WTC11 (cell line): ENCODE data around the gene POLR3A. TPM values are rescaled to one million over a fixed set of nuclear protein-coding genes. Genes with fewer than 3 reads are reported as not detected.
A peak's percentile ranks its signal among the peaks of the same experiment; 100 is the strongest.

Experiments used
- ATAC-seq: fragments of 200-7000 bp; cut with Tn5 transposase; 2 replicates; pipeline ENCODE4 v1.10.0; 2021; ENCODE audit warnings: mild to moderate bottlenecking, moderate library complexity
- CTCF ChIA-PET: fragments of 300-600 bp; sonication (Branson Sonifier 250); formaldehyde crosslinking; loops from one replicate; lab custom pipeline; 2021; ENCODE audit warnings: antibody characterized with exemption; lab: Charles Lee
- POLR2A ChIA-PET: fragments of 350-600 bp; sonication (Branson Sonifier 250); formaldehyde crosslinking; loops from one replicate; lab custom pipeline; 2021; ENCODE audit warnings: antibody characterized with exemption; lab: Charles Lee
- DNase-seq: peaks from one replicate; pipeline ENCODE4 v3.0.0; 2021; ENCODE audit warnings: low spot score
- H3K27ac Mint-ChIP-seq: 2 replicates; pipeline ENCODE4 v1.8.0; 2021; ENCODE audit warnings: mixed read lengths
- H3K27me3 Mint-ChIP-seq: 2 replicates; pipeline ENCODE4 v1.8.0; 2021; ENCODE audit warnings: low read depth, mild to moderate bottlenecking, moderate library complexity, mixed read lengths
- H3K36me3 Mint-ChIP-seq: 2 replicates; pipeline ENCODE4 v1.8.0; 2021; ENCODE audit warnings: mixed read lengths
- H3K4me1 Mint-ChIP-seq: 2 replicates; pipeline ENCODE4 v1.8.0; 2022; ENCODE audit warnings: mixed read lengths
- H3K4me3 Mint-ChIP-seq: 2 replicates; pipeline ENCODE4 v1.8.0; 2021; ENCODE audit warnings: mild to moderate bottlenecking, moderate library complexity, mixed read lengths
- H3K9me3 Mint-ChIP-seq: 2 replicates; pipeline ENCODE4 v1.8.0; 2021; ENCODE audit warnings: mixed read lengths
- ATF6 ChIP-seq: sonication (generic); formaldehyde crosslinking; IDR thresholded peaks from 2 replicates; pipeline ENCODE4 v1.8.1; 2023; ENCODE audit warnings: mild to moderate bottlenecking, missing genetic modification reagents
- EMX1 ChIP-seq: fragments of 250-450 bp; sonication (Bioruptor Pico); IDR thresholded peaks from 2 replicates; pipeline ENCODE4 v1.8.0; 2021; ENCODE audit warnings: mild to moderate bottlenecking
- HMGA2 ChIP-seq: fragments of 250-450 bp; sonication (Bioruptor Pico); IDR thresholded peaks from 2 replicates; pipeline ENCODE4 v1.4.0; 2021; ENCODE audit warnings: mild to moderate bottlenecking, moderate library complexity
- MXD4 ChIP-seq: fragments of 250-450 bp; sonication (Bioruptor Pico); IDR thresholded peaks from 2 replicates; pipeline ENCODE4 v1.8.0; 2021; ENCODE audit warnings: mild to moderate bottlenecking, moderate library complexity, borderline replicate concordance
- NR2C2 ChIP-seq: sonication (generic); formaldehyde crosslinking; IDR thresholded peaks from 2 replicates; pipeline ENCODE4 v1.8.0; 2022; ENCODE audit warnings: mild to moderate bottlenecking, missing genetic modification reagents
- RELA ChIP-seq: sonication (generic); formaldehyde crosslinking; IDR thresholded peaks from 2 replicates; pipeline ENCODE4 v1.8.1; 2022; ENCODE audit warnings: missing genetic modification reagents, mild to moderate bottlenecking, borderline replicate concordance
- SMAD4 ChIP-seq: sonication (generic); formaldehyde crosslinking; IDR thresholded peaks from 2 replicates; pipeline ENCODE4 v1.8.0; 2022; ENCODE audit warnings: mild to moderate bottlenecking, missing genetic modification reagents
- TP53 ChIP-seq: sonication (generic); formaldehyde crosslinking; IDR thresholded peaks from 2 replicates; pipeline ENCODE4 v1.8.1; 2023; ENCODE audit warnings: mild to moderate bottlenecking, missing genetic modification reagents
- ZNF121 ChIP-seq: sonication (generic); formaldehyde crosslinking; IDR thresholded peaks from 2 replicates; pipeline ENCODE4 v1.8.0; 2023; ENCODE audit warnings: missing genetic modification reagents
- ZNF281 ChIP-seq: sonication (generic); formaldehyde crosslinking; IDR thresholded peaks from 2 replicates; pipeline ENCODE4 v1.8.0; 2023; ENCODE audit warnings: mild to moderate bottlenecking, missing genetic modification reagents
- ZNF671 ChIP-seq: fragments of 250-450 bp; sonication (Bioruptor Pico); IDR thresholded peaks from 2 replicates; pipeline ENCODE4 v1.8.0; 2021; ENCODE audit warnings: mild to moderate bottlenecking
- ZSCAN18 ChIP-seq: fragments of 250-450 bp; sonication (Bioruptor Pico); IDR thresholded peaks from 2 replicates; pipeline ENCODE4 v2.1.2; 2022; ENCODE audit warnings: mild to moderate bottlenecking, moderate library complexity
- total RNA-seq: library from RNA; stranded (reverse); gene quantifications from 3 replicates; pipeline ENCODE4 v1.2.3, GENCODE V29; 2021
- TF ChIP-seq, protein P1 (sequence below): sonication (generic); formaldehyde crosslinking; IDR thresholded peaks from 2 replicates; pipeline ENCODE4 v1.8.0; 2022; ENCODE audit warnings: mild to moderate bottlenecking, missing genetic modification reagents
- TF ChIP-seq, protein P2 (sequence below): sonication (generic); formaldehyde crosslinking; conservative IDR thresholded peaks from 2 replicates; pipeline ENCODE4 v1.8.1; 2022; ENCODE audit warnings: mild to moderate bottlenecking, missing genetic modification reagents
- TF ChIP-seq, protein P3 (sequence below): fragments of 250-450 bp; sonication (Bioruptor Pico); IDR thresholded peaks from 2 replicates; pipeline ENCODE4 v1.9.0; 2021; ENCODE audit warnings: mild to moderate bottlenecking

POLR3A gene
- total RNA-seq, 1 experiment from 2014 or later: 32.2 TPM

DNA sequence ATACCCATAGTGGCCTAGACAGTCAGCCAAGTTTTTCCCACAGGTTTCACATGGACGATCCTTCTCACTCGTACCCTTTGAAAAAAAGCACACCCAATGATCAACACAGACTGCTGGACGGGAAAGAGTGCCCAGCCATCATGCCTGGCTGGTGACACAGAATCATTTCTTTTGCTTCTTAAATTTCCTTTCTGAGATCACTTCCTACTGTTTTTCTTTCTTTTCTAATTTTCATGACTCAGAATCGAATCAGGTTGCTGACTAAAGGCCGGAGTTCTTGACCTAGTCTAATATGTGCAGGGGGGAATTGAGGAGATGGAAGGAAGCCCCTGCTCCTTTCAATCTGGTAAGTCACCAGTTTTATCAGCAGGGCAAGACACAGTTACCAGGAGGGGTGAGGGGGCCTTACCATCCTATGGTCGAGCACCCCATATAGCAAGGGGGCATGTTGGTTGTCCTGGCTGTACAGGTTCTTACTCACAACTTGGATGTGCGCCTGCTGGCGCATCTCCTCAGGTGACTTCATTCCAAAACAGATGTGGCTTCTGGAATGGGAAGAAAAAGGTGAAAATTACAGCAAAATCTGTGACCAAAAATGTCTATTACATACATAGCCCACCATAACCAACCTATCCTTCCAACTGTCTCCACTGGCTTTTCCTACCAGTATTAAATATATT, 3.5 kb downstream of the POLR3A start:
- H3K27me3 Mint-ChIP-seq: no peaks in the 10 kb centered on the region
- CTCF ChIA-PET: no interaction called here
- no peak for DNase-seq
- no peak for TF ChIP-seq EMX1 (CRISPR knock-in tag)
- TF ChIP-seq, protein P1, sequence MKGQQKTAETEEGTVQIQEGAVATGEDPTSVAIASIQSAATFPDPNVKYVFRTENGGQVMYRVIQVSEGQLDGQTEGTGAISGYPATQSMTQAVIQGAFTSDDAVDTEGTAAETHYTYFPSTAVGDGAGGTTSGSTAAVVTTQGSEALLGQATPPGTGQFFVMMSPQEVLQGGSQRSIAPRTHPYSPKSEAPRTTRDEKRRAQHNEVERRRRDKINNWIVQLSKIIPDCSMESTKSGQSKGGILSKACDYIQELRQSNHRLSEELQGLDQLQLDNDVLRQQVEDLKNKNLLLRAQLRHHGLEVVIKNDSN (CRISPR knock-in tag): no peak
- no peak for TF ChIP-seq ZSCAN18 (CRISPR knock-in tag)
- no peak for TF ChIP-seq MXD4 (CRISPR knock-in tag)
- no peak for TF ChIP-seq HMGA2 (CRISPR knock-in tag)
- no peak for TF ChIP-seq TP53 (CRISPR knock-in tag)
- no peak for TF ChIP-seq ZNF281 (CRISPR knock-in tag)
- TF ChIP-seq, protein P2, sequence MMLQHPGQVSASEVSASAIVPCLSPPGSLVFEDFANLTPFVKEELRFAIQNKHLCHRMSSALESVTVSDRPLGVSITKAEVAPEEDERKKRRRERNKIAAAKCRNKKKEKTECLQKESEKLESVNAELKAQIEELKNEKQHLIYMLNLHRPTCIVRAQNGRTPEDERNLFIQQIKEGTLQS (CRISPR knock-in tag): no peak
- TF ChIP-seq RELA (CRISPR knock-in tag): no peak
- no peak for TF ChIP-seq ATF6
- TF ChIP-seq, protein P3, sequence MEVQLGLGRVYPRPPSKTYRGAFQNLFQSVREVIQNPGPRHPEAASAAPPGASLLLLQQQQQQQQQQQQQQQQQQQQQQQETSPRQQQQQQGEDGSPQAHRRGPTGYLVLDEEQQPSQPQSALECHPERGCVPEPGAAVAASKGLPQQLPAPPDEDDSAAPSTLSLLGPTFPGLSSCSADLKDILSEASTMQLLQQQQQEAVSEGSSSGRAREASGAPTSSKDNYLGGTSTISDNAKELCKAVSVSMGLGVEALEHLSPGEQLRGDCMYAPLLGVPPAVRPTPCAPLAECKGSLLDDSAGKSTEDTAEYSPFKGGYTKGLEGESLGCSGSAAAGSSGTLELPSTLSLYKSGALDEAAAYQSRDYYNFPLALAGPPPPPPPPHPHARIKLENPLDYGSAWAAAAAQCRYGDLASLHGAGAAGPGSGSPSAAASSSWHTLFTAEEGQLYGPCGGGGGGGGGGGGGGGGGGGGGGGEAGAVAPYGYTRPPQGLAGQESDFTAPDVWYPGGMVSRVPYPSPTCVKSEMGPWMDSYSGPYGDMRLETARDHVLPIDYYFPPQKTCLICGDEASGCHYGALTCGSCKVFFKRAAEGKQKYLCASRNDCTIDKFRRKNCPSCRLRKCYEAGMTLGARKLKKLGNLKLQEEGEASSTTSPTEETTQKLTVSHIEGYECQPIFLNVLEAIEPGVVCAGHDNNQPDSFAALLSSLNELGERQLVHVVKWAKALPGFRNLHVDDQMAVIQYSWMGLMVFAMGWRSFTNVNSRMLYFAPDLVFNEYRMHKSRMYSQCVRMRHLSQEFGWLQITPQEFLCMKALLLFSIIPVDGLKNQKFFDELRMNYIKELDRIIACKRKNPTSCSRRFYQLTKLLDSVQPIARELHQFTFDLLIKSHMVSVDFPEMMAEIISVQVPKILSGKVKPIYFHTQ (CRISPR knock-in tag): no peak
- no peak for TF ChIP-seq SMAD4 (CRISPR knock-in tag)
- no peak for TF ChIP-seq ZNF671 (CRISPR knock-in tag)
- TF ChIP-seq, all 79 proteins: peak for 0
- no peak overlapping the region for H3K27ac Mint-ChIP-seq
- ATAC-seq: no peak
- no peaks in the 10 kb centered on the region for H3K9me3 Mint-ChIP-seq
- peaks cover 59% of the 10 kb centered on the region for H3K36me3 Mint-ChIP-seq
- H3K4me1 Mint-ChIP-seq: peaks cover 13% of the 10 kb centered on the region
- H3K4me3 Mint-ChIP-seq: no peak overlapping the region
- POLR2A ChIA-PET: no interaction called here

DNA sequence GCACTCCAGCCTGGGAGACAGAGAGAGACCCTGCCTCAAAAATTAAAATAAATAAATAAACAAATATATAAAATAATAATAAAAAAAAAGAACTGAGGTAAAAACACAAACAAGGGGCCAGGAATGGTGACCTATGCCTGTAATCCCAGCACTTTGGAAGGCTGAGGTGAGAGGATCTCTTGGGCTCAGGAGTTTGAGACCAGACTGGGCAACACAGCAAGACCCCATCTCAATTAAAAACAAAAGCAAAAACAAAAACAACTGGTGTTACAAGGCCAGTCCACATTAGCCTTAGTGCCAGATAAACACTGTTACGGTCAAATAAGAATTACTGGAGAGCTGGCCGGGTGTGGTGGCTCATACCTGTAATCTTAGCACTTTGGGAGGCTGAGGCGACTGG, 5.6 kb downstream of the POLR3A start:
- Mint-ChIP-seq H3K27me3 (no peaks in the 10 kb centered on the region), H3K4me1 (peaks cover 7% of the 10 kb centered on the region), H3K27ac (no peak overlapping the region)
- ATAC-seq (no peak), DNase-seq (no peak)
- TF ChIP-seq NR2C2 (CRISPR knock-in tag): no peak
- TF ChIP-seq HMGA2 (CRISPR knock-in tag): peak; percentile 37; the same call in 1 of the 2 replicates
- no peak for TF ChIP-seq TP53 (CRISPR knock-in tag)
- TF ChIP-seq ZNF121: peak; percentile 54
- TF ChIP-seq, all 79 proteins: peak for 2
- no peaks in the 10 kb centered on the region for H3K9me3 Mint-ChIP-seq
- CTCF ChIA-PET: no interaction called here
- peaks cover 71% of the 10 kb centered on the region for H3K36me3 Mint-ChIP-seq
- POLR2A ChIA-PET: no interaction called here
- no peak overlapping the region for H3K4me3 Mint-ChIP-seq
